Mucosa of descending colon (tissue), 3 donors: ENCODE results near the gene TADA2B. TPM values are rescaled to one million over a fixed set of nuclear protein-coding genes. Genes with fewer than 3 reads are reported as not detected.

Source experiments
- ATAC-seq: fragments of 200-7000 bp; cut with Tn5 transposase; one replicate; pipeline ENCODE4 v1.9.1; 2020; ENCODE audit warnings: mild to moderate bottlenecking, moderate library complexity
- DNase-seq, 3 donors: peaks; one replicate each; pipeline ENCODE4 v3.0.0-alpha.2; 2020
- H3K36me3 ChIP-seq: fragments of 200-600 bp; one replicate; pipeline ENCODE4 v1.8.0; 2021; ENCODE audit warnings: low read depth, mild to moderate bottlenecking
- H3K4me1 ChIP-seq: fragments of 200-600 bp; one replicate; pipeline ENCODE4 v1.8.0; 2021; ENCODE audit warnings: low read depth, mild to moderate bottlenecking
- H3K4me3 ChIP-seq: fragments of 200-600 bp; one replicate; pipeline ENCODE4 v1.8.0; 2021; ENCODE audit warnings: mild to moderate bottlenecking
- H3K9me3 ChIP-seq: fragments of 200-600 bp; one replicate; pipeline ENCODE4 v1.8.0; 2021; ENCODE audit warnings: mild to moderate bottlenecking
- intact Hi-C, 2 donors: fragments of 100-400 bp; cut with DNase I in 1 of 2; cut with micrococcal nuclease in 1 of 2; formaldehyde crosslinking; loops; one replicate each; pipeline versions ENCODE4 v1.11.0 to v1.11.1; 2022; cut with DNase I, micrococcal nuclease
- total RNA-seq, 3 donors: library from RNA; stranded (reverse); fragmentation: NEBNext Ultra II Directional in 2 of 3; extraction: Animal tissue kit (Norgen Biotek cat#: 25700) in 2 of 3; gene quantifications; one replicate each; pipeline versions ENCODE4 v1.2.1 to v1.2.4, GENCODE V29; 2021 to 2023
- TF ChIP-seq, protein P1 (sequence below): fragments of 200-600 bp; IDR thresholded peaks from one replicate; pipeline ENCODE4 v1.8.0; 2022; ENCODE audit warnings: antibody characterized with exemption, mild to moderate bottlenecking
- donor health status: DM: no; HTN: no; CAD: no; lungs with moderate emphysema.
- donor health status: DM: no; HTN: no; CAD: no.
- donor health status: DM: no; HTN: yes; CAD: no.

The TADA2B gene
- total RNA-seq, 3 donors from 2014 or later: 22.2 to 32.7 (median 27.6) TPM

- Histone ChIP-seq H3K9me3 (no peaks in the 10 kb centered on the region), H3K4me1 (no peaks in the 10 kb centered on the region), H3K36me3 (peaks cover 10% of the 10 kb centered on the region), H3K4me3 (no peak overlapping the region)
- intact Hi-C loops: no loop called here
- TF ChIP-seq, protein P1, sequence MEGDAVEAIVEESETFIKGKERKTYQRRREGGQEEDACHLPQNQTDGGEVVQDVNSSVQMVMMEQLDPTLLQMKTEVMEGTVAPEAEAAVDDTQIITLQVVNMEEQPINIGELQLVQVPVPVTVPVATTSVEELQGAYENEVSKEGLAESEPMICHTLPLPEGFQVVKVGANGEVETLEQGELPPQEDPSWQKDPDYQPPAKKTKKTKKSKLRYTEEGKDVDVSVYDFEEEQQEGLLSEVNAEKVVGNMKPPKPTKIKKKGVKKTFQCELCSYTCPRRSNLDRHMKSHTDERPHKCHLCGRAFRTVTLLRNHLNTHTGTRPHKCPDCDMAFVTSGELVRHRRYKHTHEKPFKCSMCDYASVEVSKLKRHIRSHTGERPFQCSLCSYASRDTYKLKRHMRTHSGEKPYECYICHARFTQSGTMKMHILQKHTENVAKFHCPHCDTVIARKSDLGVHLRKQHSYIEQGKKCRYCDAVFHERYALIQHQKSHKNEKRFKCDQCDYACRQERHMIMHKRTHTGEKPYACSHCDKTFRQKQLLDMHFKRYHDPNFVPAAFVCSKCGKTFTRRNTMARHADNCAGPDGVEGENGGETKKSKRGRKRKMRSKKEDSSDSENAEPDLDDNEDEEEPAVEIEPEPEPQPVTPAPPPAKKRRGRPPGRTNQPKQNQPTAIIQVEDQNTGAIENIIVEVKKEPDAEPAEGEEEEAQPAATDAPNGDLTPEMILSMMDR: no peak
- DNase-seq (no peak), ATAC-seq (peak; percentile 20)
These were observed 35.8 kb upstream of the TADA2B start for GRCh38 chr4:7007142-7007907.

DNA sequence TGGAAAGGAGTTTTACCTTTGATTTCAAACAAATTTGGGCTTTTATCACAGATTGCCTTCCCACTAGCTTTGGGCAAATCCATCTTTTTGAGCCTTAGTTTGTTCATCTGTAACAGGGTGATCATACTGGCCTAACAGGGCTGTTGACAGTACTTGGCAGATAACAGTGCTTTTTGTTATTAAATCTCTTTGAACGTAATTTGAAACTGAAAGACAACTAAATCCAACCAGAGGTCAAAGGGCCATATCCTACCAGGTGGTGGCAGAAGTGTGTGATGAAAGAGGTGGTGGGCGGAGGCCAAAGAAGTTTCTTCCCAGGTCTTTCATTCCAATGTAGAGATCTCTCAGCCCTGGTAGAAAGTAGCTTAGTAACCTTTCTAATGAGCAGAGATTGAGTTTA is 35.2 kb upstream of the TADA2B start:
- Histone ChIP-seq H3K9me3 (no peaks in the 10 kb centered on the region), H3K4me3 (no peak overlapping the region), H3K4me1 (no peaks in the 10 kb centered on the region), H3K36me3 (peaks cover 10% of the 10 kb centered on the region)
- DNase-seq (no peak), ATAC-seq (peak; percentile 60)
- intact Hi-C loops: no loop called here
- TF ChIP-seq, protein P1: no peak

- ATAC-seq (no peak), DNase-seq (no peak)
- H3K4me1 ChIP-seq: no peaks in the 10 kb centered on the region
- H3K9me3 ChIP-seq: no peaks in the 10 kb centered on the region
- intact Hi-C loops: no loop called here
- no peak overlapping the region for H3K4me3 ChIP-seq
- TF ChIP-seq, protein P1: no peak
- H3K36me3 ChIP-seq: peaks cover 10% of the 10 kb centered on the region
These were observed 33.6 kb upstream of the TADA2B start for GRCh38 chr4:7009564-7009963.

GRCh38 chr4:7013175-7013574 is 30.0 kb upstream of the TADA2B start:
- ATAC-seq: no peak
- intact Hi-C loops: no loop called here
- Histone ChIP-seq H3K9me3 (no peaks in the 10 kb centered on the region), H3K4me3 (no peak overlapping the region), H3K36me3 (peaks cover 13% of the 10 kb centered on the region), H3K4me1 (no peaks in the 10 kb centered on the region)
- TF ChIP-seq, protein P1: no peak
- no peak for DNase-seq

DNA sequence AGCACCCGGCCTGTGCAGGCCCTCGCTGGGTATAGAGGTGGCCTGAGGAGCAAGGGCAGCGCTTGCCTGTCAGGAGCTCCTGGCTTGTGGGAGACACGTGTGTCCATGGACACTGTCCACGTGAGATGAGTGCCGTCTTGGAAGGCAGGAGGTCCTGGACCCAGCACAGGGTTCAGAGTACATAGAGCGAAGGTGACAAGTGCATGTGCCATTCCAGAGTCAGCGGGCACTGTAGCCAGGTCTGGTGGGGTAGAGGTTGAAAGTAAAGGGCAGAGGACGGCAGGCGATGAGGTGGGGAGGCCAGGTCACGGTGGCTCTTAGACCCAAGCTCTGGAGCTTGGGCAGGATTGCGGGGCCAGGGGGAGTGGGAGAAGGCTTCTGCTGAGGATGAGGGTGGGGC is 28.4 kb upstream of the TADA2B start:
- Histone ChIP-seq H3K4me1 (no peaks in the 10 kb centered on the region), H3K4me3 (no peak overlapping the region), H3K36me3 (peaks cover 3% of the 10 kb centered on the region), H3K9me3 (no peaks in the 10 kb centered on the region)
- TF ChIP-seq, protein P1: no peak
- DNase-seq: no peak
- intact Hi-C loops: no loop called here
- ATAC-seq: no peak
